WI38 (cell line): ENCODE measurements around the gene GPC4.

Experiments used
- H3K4me3 ChIP-seq: 2 replicates; pipeline ENCODE4 v1.5.1; 2011; ENCODE audit warnings: low read depth, mild to moderate bottlenecking, control low read depth, low read length
- TF ChIP-seq, protein P1 (sequence below): IDR thresholded peaks from 2 replicates; pipeline ENCODE4 v1.5.1; 2012; ENCODE audit warnings: low read depth, mild to moderate bottlenecking, control low read depth, low read length

Gene GPC4

DNA sequence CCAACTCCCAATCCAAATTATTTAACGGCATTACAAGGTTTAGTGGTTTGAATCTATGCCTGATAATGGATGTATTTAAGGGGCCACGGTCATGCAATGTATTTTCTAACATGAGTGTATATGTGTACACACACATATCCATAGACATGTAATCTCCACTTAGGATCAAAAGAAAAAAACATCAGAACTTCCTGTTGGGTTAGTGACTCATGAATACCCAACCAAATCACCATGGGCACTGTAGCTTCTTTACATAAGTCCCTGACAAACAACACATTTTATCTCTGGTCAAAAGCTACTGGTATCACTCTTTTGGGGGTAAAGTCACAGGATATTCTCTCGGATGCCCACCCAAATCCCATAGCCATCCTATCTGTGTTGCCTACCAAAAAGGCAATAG, 160.6 kb downstream of the GPC4 start:
- no peak overlapping the region for H3K4me3 ChIP-seq
- TF ChIP-seq, protein P1, sequence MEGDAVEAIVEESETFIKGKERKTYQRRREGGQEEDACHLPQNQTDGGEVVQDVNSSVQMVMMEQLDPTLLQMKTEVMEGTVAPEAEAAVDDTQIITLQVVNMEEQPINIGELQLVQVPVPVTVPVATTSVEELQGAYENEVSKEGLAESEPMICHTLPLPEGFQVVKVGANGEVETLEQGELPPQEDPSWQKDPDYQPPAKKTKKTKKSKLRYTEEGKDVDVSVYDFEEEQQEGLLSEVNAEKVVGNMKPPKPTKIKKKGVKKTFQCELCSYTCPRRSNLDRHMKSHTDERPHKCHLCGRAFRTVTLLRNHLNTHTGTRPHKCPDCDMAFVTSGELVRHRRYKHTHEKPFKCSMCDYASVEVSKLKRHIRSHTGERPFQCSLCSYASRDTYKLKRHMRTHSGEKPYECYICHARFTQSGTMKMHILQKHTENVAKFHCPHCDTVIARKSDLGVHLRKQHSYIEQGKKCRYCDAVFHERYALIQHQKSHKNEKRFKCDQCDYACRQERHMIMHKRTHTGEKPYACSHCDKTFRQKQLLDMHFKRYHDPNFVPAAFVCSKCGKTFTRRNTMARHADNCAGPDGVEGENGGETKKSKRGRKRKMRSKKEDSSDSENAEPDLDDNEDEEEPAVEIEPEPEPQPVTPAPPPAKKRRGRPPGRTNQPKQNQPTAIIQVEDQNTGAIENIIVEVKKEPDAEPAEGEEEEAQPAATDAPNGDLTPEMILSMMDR, result no peak

DNA sequence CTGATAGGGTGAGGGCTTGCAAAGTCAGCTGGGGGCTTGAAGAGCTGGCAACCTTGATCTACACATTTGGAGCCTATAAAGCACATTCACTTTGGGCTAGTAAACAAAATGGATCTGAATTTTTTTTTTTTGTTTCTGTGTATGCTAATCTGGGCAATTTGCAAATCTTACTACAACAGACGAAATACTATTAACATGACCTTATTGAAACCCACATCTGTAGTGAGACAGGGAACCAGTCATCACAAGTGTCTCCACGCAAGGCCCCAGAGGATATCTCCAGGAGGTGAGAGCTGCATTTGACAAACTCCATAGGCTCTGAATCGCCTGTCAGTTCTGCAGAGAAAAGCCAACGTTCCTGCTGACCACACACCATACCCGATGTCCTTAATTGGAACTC, 164.1 kb downstream of the GPC4 start:
- H3K4me3 ChIP-seq, result no peak overlapping the region
- TF ChIP-seq, protein P1, result no peak

DNA sequence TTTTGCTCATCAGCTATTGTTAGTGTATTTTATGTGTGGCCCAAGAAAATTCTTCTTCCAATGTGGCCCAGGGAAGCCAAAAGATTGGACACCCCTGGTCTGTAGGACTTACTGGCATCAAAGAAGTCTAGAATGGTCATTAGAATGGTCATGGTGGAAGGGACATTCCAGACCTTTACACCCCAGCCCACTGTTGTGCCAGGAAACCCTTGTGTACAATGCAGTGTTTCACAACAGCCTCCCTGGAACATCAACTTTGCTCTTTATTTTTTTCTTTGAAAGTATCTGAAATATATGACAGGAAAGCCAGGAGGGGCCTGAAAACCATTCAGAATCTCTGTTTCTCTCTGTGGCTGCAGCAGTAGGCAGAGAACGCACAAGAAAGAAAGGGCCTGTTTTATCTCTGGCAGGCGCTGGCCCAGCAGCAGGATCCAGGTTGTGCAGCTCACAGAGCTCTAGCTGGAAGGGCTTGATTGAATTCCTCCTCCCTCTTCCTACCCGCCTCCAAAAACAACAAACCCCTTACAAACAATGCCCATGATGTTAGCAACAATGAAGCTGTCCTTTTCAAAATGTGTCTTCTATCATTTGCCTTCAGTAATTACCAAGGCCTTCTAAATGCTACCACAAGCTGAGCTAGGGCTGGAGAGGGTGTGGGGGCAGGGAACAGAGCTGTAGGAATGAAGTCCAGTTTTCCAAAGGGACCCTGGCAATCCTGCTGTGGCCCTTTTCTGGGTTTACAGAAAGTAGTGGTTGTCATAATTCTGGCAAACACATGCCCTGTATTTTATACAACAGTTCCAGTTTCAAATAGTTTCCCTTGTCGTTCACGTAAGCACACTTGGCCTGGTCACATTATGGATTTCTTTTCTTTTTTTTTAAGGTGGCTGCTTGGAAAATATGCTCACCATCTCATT, 164.8 kb downstream of the GPC4 start:
- TF ChIP-seq, protein P1, result no peak
- H3K4me3 ChIP-seq, result no peak overlapping the region
